B cell (primary cell): ENCODE data around the gene NOS3.

Source experiments
- EZH2 ChIP-seq: IDR thresholded peaks from 2 replicates; pipeline ENCODE4 v1.6.1; 2012; ENCODE audit warnings: borderline replicate concordance, low read depth, mild to moderate bottlenecking, moderate library complexity, low read length; ENCODE audit not compliant: insufficient read depth, poor library complexity, severe bottlenecking
- TF ChIP-seq, protein P1 (sequence below): fragments of 200-600 bp; IDR thresholded peaks from one replicate; pipeline ENCODE4 v1.8.0; 2022; ENCODE audit warnings: antibody characterized with exemption, mild to moderate bottlenecking

DNA sequence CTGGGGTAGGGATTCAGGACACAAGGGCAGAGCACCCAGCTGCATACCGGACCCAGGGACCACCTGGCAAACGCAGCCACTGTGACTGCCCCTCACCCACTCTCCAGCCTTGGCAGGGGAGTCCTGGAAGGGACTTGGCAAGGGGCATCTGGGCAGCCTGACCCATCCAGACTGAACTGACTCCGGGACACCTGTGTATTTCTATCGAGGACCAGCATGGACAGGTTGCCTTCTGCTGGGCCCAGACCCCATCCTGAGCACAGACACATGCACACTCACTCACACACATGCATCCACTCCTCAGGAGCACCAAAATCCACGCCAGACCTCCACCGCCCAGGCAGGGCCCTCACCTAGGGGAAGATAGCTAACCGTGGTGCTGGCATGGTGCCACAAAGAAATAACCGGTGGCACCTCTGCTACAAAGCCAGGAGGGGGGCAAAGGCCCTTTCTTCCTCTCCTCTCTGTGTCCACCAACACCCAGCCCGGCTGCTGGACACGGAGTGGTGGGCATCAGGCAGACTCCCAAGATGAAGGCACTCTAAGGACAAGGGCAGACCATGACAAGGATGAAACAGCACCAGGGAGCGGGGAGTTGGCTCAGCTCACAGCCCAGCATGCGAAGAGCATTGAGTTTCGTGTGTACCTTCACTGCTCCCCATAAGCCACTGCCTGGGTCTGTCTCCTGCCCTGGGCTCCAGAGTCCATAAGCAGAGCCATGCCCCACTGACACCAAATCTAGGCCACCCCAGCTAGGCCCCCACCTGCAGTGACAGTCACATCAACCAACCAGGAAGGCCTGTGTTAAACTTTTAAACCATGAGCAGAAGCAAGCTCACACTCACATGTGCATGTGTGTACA, 48.0 kb upstream of the NOS3 start:
- TF ChIP-seq, protein P1, sequence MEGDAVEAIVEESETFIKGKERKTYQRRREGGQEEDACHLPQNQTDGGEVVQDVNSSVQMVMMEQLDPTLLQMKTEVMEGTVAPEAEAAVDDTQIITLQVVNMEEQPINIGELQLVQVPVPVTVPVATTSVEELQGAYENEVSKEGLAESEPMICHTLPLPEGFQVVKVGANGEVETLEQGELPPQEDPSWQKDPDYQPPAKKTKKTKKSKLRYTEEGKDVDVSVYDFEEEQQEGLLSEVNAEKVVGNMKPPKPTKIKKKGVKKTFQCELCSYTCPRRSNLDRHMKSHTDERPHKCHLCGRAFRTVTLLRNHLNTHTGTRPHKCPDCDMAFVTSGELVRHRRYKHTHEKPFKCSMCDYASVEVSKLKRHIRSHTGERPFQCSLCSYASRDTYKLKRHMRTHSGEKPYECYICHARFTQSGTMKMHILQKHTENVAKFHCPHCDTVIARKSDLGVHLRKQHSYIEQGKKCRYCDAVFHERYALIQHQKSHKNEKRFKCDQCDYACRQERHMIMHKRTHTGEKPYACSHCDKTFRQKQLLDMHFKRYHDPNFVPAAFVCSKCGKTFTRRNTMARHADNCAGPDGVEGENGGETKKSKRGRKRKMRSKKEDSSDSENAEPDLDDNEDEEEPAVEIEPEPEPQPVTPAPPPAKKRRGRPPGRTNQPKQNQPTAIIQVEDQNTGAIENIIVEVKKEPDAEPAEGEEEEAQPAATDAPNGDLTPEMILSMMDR, result no peak
- no peak for TF ChIP-seq EZH2
